NB4 (cell line): ENCODE results near the gene DPYD.

Experiments used
- MAX ChIP-seq: IDR thresholded peaks from 2 replicates; pipeline ENCODE4 v1.6.1; 2011; ENCODE audit warnings: low read depth, low read length
- MYC ChIP-seq: IDR thresholded peaks from 2 replicates; pipeline ENCODE4 v1.6.1; 2011; ENCODE audit warnings: low read depth, low read length
- POLR2A ChIP-seq: IDR thresholded peaks from 2 replicates; pipeline ENCODE4 v1.6.1; 2011; ENCODE audit warnings: mild to moderate bottlenecking; ENCODE audit not compliant: insufficient read length; ENCODE audit errors: extremely low read depth
- TF ChIP-seq, protein P1 (sequence below): IDR thresholded peaks from one replicate; pipeline ENCODE4 v1.5.1; 2012; ENCODE audit warnings: low read depth, low read length

DNA sequence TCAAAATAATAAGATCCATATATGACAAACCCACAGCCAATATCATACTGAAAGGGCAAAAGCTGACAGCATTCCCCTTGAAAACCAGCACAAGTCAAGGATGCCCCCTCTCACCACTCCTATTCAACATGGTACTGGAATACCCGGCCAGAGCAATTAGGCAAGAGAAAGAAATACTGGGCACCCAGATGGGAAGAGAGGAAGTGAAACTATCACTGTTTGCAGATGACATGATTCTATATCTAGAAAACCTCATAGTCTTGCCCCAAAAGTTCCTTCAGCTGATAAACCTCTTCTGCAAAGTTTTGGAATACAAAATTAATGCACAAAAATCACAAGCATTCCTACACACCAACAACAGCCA, 756.6 kb downstream of the DPYD start:
- no peak for TF ChIP-seq POLR2A
- TF ChIP-seq, protein P1, sequence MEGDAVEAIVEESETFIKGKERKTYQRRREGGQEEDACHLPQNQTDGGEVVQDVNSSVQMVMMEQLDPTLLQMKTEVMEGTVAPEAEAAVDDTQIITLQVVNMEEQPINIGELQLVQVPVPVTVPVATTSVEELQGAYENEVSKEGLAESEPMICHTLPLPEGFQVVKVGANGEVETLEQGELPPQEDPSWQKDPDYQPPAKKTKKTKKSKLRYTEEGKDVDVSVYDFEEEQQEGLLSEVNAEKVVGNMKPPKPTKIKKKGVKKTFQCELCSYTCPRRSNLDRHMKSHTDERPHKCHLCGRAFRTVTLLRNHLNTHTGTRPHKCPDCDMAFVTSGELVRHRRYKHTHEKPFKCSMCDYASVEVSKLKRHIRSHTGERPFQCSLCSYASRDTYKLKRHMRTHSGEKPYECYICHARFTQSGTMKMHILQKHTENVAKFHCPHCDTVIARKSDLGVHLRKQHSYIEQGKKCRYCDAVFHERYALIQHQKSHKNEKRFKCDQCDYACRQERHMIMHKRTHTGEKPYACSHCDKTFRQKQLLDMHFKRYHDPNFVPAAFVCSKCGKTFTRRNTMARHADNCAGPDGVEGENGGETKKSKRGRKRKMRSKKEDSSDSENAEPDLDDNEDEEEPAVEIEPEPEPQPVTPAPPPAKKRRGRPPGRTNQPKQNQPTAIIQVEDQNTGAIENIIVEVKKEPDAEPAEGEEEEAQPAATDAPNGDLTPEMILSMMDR = no peak
- no peak for TF ChIP-seq MAX
- no peak for TF ChIP-seq MYC
